ENCODE measurements around the gene KRTAP19-2.
A peak's percentile ranks its signal among the peaks of the same experiment; 100 is the strongest.
"Not testable (repeated sequence)": the region's sequence is repeated elsewhere in the genome, so short reads cannot be mapped to it uniquely, and the experiment has no call there.

Gene KRTAP19-2

DNA sequence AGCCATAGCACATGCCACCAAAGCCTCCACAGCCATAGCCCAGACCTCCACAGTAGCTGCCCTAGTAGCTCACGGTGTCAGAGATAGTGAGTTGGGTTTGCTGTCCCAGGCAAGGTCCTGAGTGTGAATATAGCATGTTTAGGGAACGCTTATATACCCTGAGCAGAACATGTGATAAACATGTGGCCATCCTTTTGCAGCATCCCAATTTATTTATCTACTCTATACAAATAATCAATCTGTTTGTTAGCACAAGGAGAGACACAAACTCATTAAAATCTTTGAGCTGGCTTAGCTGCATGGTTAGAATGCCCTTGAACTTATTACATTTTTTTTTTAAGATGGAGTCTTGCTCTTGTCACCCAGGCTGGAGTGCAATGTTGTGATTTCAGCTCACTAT lies at the start of gene KRTAP19-2:
TSS of gene KRTAP19-2 (minus strand) at position 101 of the 400 bp plus-strand sequence. CDS start at position 13, 88 bp downstream.
- DNase-seq: no peak

DNA sequence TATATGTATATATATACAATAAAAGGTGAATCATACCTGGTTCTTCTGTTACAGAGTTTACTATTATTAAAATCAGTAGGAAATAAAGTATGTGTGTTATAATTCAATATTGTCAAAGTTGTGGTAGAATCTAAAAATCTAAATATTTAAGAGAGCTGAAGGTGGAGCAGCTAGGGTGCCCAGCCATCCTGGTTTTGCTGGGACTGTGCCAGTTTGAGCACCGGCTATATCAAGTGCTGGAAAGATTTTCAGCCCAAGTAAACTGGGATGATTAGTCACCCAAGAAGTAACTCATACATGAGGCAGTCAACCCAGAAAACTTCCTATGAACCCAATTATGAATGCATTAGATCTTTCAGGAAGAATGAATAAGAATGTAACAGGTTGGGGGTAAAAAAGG lies 31.6 kb upstream of the KRTAP19-2 start:
- no peak for DNase-seq

GRCh38 chr21:30515681-30516080 lies 28.4 kb upstream of the KRTAP19-2 start:
- DNase-seq: no peak

DNA sequence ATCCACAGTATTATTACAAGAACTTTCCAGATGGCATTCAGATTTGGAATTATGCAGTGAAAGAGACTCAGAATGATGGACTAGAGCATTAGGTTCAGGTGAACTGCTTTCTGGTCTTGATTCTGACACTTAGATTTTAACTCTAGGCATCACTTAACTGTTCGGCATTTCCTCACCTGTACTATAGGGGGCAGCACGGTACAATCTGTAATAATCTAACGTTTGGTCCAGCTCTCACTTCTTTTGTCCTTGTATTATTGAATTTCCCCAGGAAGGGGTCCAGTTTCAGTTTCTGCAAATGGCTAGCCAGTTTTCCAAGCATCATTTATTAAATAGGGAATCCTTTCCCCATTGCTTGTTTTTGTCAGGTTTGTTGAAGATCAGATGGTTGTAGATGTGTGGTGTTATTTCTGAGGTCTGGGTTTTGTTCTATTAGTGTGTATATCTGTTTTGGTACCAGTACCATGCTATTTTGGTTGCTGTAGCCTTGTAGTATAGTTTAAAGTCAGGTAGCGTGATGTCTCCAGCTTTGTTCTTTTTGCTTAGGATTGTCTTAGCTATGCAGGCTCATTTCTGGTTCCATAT lies 18.5 kb upstream of the KRTAP19-2 start:
- DNase-seq: not testable (repeated sequence)

- DNase-seq: no peak
Observed at GRCh38 chr21:30502041-30502440, 14.8 kb upstream of the KRTAP19-2 start, which contains the start of gene KRTAP19-5. KRTAP19-5 (minus strand) TSS chr21:30502141; CDS start chr21:30502090, 51 bp downstream.

- no peak for DNase-seq
Observed at GRCh38 chr21:30497065-30497464, 9.8 kb upstream of the KRTAP19-2 start, which contains the start of gene KRTAP19-4. KRTAP19-4 (minus strand) TSS chr21:30497165; CDS start chr21:30497110, 55 bp downstream.

DNA sequence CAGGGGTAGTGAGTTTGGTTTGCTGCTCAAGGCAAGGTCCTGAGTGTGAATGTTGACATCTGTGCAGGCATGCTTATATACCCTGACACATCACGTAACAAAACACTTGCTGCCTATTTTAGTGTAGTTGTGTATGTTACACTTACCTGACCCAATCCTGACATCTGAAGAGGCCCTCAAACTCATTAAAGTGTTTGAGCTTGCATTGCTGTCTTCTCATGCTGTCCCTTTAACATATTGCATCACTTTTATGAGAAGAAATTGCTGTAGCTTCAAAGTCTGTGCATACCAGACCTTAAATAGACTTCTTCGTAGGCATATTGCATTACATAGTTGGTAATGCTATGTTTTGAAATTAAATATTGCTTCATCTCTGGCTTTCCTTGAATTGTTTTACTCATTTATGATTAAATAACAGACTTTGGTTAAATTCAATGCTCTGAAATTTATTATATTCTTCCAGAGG lies 4.8 kb upstream of the KRTAP19-2 start, which contains the start of gene KRTAP19-3:
TSS of gene KRTAP19-3 (minus strand) at position 51 of the 466 bp plus-strand sequence. CDS start 56 bp downstream, outside the sequence.
- no peak for DNase-seq

- DNase-seq: no peak
Observed at GRCh38 chr21:30486180-30486579, 1.1 kb downstream of the KRTAP19-2 start.

- no peak for DNase-seq
Observed at GRCh38 chr21:30482130-30482529, 5.1 kb downstream of the KRTAP19-2 start.

GRCh38 chr21:30480145-30480544 lies 7.1 kb downstream of the KRTAP19-2 start, which contains the start of gene KRTAP19-1:
KRTAP19-1 (minus strand) TSS chr21:30480367; CDS start chr21:30480317, 50 bp downstream.
- no peak for DNase-seq

GRCh38 chr21:30479259-30479658 lies 8.0 kb downstream of the KRTAP19-2 start:
- DNase-seq: no peak

DNA sequence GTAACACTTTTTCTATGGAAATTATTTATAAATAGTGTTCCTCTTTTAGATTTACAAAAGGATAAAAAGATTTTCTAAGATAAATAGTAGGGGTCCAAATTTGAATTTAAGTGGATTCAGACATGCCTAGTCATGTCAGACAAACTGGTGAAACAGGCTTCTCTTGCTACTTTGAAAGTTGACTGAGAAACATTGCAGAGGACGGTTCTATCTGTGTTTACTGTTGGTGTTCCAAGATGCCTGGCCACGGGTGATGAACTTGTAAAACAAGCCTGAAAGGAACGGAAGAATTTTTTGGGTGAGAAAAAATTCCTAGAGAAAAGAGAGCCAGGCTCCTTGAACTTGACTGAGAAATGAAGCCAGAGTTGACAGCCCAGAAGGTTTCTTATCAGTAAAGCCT lies 9.2 kb downstream of the KRTAP19-2 start:
- no peak for DNase-seq

- no peak for DNase-seq
Observed at GRCh38 chr21:30468900-30469714, 18.1 kb downstream of the KRTAP19-2 start.

DNA sequence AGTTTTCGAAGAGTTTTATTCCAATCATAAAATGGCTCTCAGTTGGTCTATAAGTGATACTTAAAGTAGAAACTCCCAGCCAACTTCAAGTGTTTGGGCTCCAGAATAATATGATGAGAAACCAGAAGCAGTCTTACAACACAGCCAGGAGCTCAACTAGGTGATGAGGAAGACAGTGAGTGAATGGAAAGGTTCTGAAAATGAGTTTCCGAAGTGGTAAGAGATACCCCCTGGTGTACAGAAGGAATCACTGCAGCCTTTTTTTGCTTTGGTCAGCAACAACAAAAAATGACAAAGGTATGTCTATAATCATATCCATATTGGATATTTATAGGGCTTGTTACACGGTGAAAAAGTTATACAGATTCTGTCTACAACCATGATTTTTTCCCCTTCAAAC lies 23.5 kb downstream of the KRTAP19-2 start:
- DNase-seq: peak; percentile 16

GRCh38 chr21:30448514-30448913 lies 38.7 kb downstream of the KRTAP19-2 start:
- no peak for DNase-seq

DNA sequence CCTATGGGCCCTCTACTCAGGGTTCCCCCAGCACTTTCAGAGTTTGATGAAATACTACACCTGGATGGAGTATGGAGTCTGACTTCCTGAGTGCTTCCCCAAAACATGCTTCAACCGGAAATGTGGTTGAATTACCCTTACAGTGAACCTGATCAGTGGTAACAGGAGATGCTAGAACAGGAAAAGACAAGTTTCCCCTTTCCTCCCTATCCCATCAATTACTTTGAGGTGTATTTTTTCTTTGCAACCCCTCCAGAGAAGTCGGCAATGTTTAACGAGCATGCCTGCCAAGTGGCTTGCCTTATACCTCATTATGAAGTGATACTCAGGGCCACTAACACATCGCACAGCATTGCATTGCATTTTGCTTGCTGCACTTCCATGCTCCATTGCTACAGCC lies 40.2 kb downstream of the KRTAP19-2 start:
- no peak for DNase-seq

- DNase-seq: no peak
Observed at GRCh38 chr21:30444204-30444603, 43.0 kb downstream of the KRTAP19-2 start.

- no peak for DNase-seq
Observed at GRCh38 chr21:30443226-30443625, 44.0 kb downstream of the KRTAP19-2 start.

GRCh38 chr21:30439975-30440374 lies 47.3 kb downstream of the KRTAP19-2 start, which contains the start of gene KRTAP15-1:
KRTAP15-1 (plus strand) TSS chr21:30440275; CDS start chr21:30440328, 53 bp downstream.
- DNase-seq: no peak

All from eye (tissue), 1 donor.